H9 (cell line): ENCODE measurements around the gene POLR2A. TPM values are rescaled to one million over a fixed set of nuclear protein-coding genes. Genes with fewer than 3 reads are reported as not detected.
A peak's percentile ranks its signal among the peaks of the same experiment; 100 is the strongest.

Source experiments
- DNase-seq: peaks from one replicate; pipeline ENCODE4 v3.0.0-alpha.2; 2017
- H2AFZ ChIP-seq: one replicate; pipeline ENCODE4 v1.6.1; 2013; ENCODE audit warnings: mild to moderate bottlenecking, low read length, control low read depth, moderate library complexity
- H2AK5ac ChIP-seq: 2 replicates; pipeline ENCODE4 v1.6.1; 2013; ENCODE audit warnings: low read length, control low read depth, mixed read lengths; ENCODE audit not compliant: insufficient read length
- H2BK120ac ChIP-seq: one replicate; pipeline ENCODE4 v1.6.1; 2013; ENCODE audit warnings: low read depth, mild to moderate bottlenecking, low read length, control low read depth, inconsistent platforms; ENCODE audit not compliant: poor library complexity, severe bottlenecking
- H2BK12ac ChIP-seq: 2 replicates; pipeline ENCODE4 v1.6.1; 2013; ENCODE audit warnings: low read length, control low read depth, mixed read lengths, low read depth; ENCODE audit not compliant: insufficient read length
- H2BK15ac ChIP-seq: 2 replicates; pipeline ENCODE4 v1.6.1; 2013; ENCODE audit warnings: low read depth, low read length, control low read depth
- H2BK20ac ChIP-seq: one replicate; pipeline ENCODE4 v1.6.1; 2013; ENCODE audit warnings: low read depth, mild to moderate bottlenecking, low read length, control low read depth, inconsistent platforms; ENCODE audit not compliant: poor library complexity, severe bottlenecking
- H2BK5ac ChIP-seq: 2 replicates; pipeline ENCODE4 v1.6.1; 2013; ENCODE audit warnings: low read length, control low read depth, mixed read lengths; ENCODE audit not compliant: insufficient read length
- H3K14ac ChIP-seq: 2 replicates; pipeline ENCODE4 v1.6.1; 2013; ENCODE audit warnings: low read length, control low read depth; ENCODE audit not compliant: insufficient read depth
- H3K18ac ChIP-seq: 2 replicates; pipeline ENCODE4 v1.6.1; 2013; ENCODE audit warnings: low read depth, mild to moderate bottlenecking, mixed read lengths, low read length, control low read depth; ENCODE audit not compliant: insufficient read length
- H3K23ac ChIP-seq: 2 replicates; pipeline ENCODE4 v1.6.1; 2013; ENCODE audit warnings: low read length, control low read depth, mixed read lengths, low read depth; ENCODE audit not compliant: insufficient read length
- H3K23me2 ChIP-seq: 2 replicates; pipeline ENCODE4 v1.6.1; 2013; ENCODE audit warnings: low read depth, mild to moderate bottlenecking, mixed read lengths, low read length, control low read depth; ENCODE audit not compliant: insufficient read length, poor library complexity, severe bottlenecking
- H3K27ac ChIP-seq: 2 replicates; pipeline ENCODE4 v1.5.1; 2013; ENCODE audit warnings: low read length, control low read depth, mixed read lengths, low read depth; ENCODE audit not compliant: insufficient read length
- H3K27me3 ChIP-seq: 2 replicates; pipeline ENCODE4 v1.6.1; 2013; ENCODE audit warnings: low read length, control low read depth, inconsistent platforms; ENCODE audit not compliant: insufficient read depth
- H3K4ac ChIP-seq: 2 replicates; pipeline ENCODE4 v1.6.1; 2013; ENCODE audit warnings: low read depth, mild to moderate bottlenecking, control low read depth, inconsistent platforms, low read length, moderate library complexity
- H3K4me1 ChIP-seq: 2 replicates; pipeline ENCODE4 v1.6.1; 2013; ENCODE audit warnings: low read length, control low read depth, inconsistent platforms; ENCODE audit not compliant: insufficient read depth
- H3K4me2 ChIP-seq: 2 replicates; pipeline ENCODE4 v1.6.1; 2013; ENCODE audit warnings: low read length, control low read depth, mixed read lengths; ENCODE audit not compliant: insufficient read length, insufficient read depth
- H3K56ac ChIP-seq: 2 replicates; pipeline ENCODE4 v1.6.1; 2013; ENCODE audit warnings: low read depth, mild to moderate bottlenecking, mixed read lengths, low read length, control low read depth; ENCODE audit not compliant: insufficient read length
- H3K79me1 ChIP-seq: 2 replicates; pipeline ENCODE4 v1.6.1; 2013; ENCODE audit warnings: low read depth, mild to moderate bottlenecking, moderate library complexity, low read length, control low read depth, inconsistent platforms; ENCODE audit not compliant: insufficient read depth, poor library complexity, severe bottlenecking
- H3K79me2 ChIP-seq: 2 replicates; pipeline ENCODE4 v1.6.1; 2013; ENCODE audit warnings: low read length, control low read depth, inconsistent platforms; ENCODE audit not compliant: insufficient read depth
- H3K9ac ChIP-seq: 2 replicates; pipeline ENCODE4 v1.6.1; 2013; ENCODE audit warnings: low read length, control low read depth, mixed read lengths; ENCODE audit not compliant: insufficient read length; ENCODE audit errors: extremely low read depth
- H3K9me3 ChIP-seq: one replicate; pipeline ENCODE4 v1.6.1; 2013; ENCODE audit warnings: low read depth, low read length, inconsistent platforms; ENCODE audit not compliant: control insufficient read depth
- H3T11ph ChIP-seq: one replicate; pipeline ENCODE4 v1.6.1; 2013; ENCODE audit warnings: mild to moderate bottlenecking, low read length, control low read depth, inconsistent platforms
- H4K20me1 ChIP-seq: one replicate; pipeline ENCODE4 v1.6.1; 2013; ENCODE audit not compliant: control insufficient read depth, insufficient read length, insufficient read depth
- H4K5ac ChIP-seq: 2 replicates; pipeline ENCODE4 v1.6.1; 2013; ENCODE audit warnings: low read depth, mild to moderate bottlenecking, mixed read lengths, low read length, control low read depth; ENCODE audit not compliant: insufficient read length
- H4K8ac ChIP-seq: replicated peaks from 2 replicates; pipeline ENCODE4 v1.6.1; 2013; ENCODE audit warnings: low read length, control low read depth, mixed read lengths, low read depth; ENCODE audit not compliant: insufficient read length
- H4K91ac ChIP-seq: 2 replicates; pipeline ENCODE4 v1.6.1; 2013; ENCODE audit warnings: low read depth, mild to moderate bottlenecking, moderate library complexity, mixed read lengths, low read length, control low read depth; ENCODE audit not compliant: insufficient read length
- H3K27ac Mint-ChIP-seq, 3 experiments: 2 replicates in 2 of 3; 3 replicates in 1 of 3; pipeline ENCODE4 v1.8.0; 2020 to 2021; ENCODE audit warnings: mixed read lengths in 3 of 3, mild to moderate bottlenecking in 1 of 3, moderate library complexity in 1 of 3
- H3K27me3 Mint-ChIP-seq: 2 replicates; pipeline ENCODE4 v1.8.0; 2021; ENCODE audit warnings: low read depth, mild to moderate bottlenecking, moderate library complexity, mixed read lengths
- H3K36me3 Mint-ChIP-seq, 3 experiments: 2 replicates in 2 of 3; 3 replicates in 1 of 3; pipeline ENCODE4 v1.8.0; 2020 to 2021; ENCODE audit warnings: low read depth in 3 of 3, mixed read lengths in 3 of 3; ENCODE audit not compliant: insufficient read depth in 1 of 3
- H3K4me1 Mint-ChIP-seq, 2 experiments: 2 replicates each; pipeline ENCODE4 v1.8.0; 2020; ENCODE audit warnings: mixed read lengths in 2 of 2
- H3K4me3 Mint-ChIP-seq, 2 experiments: 2 replicates in 1 of 2; 3 replicates in 1 of 2; pipeline ENCODE4 v1.8.0; 2020 to 2021; ENCODE audit warnings: mild to moderate bottlenecking in 2 of 2, mixed read lengths in 2 of 2, moderate library complexity in 1 of 2
- H3K9me3 Mint-ChIP-seq, 2 experiments: 2 replicates in 1 of 2; 3 replicates in 1 of 2; pipeline ENCODE4 v1.8.0; 2020; ENCODE audit warnings: mild to moderate bottlenecking in 2 of 2, mixed read lengths in 2 of 2, moderate library complexity in 1 of 2
- WGBS: extraction: QIAGEN DNeasy Blood & Tissue Kit; methylation state at CpG from one replicate; pipeline ENCODE4 v1.1.7; 2013; ENCODE audit warnings: missing lambda C conversion rate, low lambda C conversion rate, mixed read lengths; ENCODE audit not compliant: insufficient read length; ENCODE audit errors: extremely low coverage; 5-methylcytosine and 5-hydroxymethylcytosine counted together
- total RNA-seq: library from RNA; stranded (reverse); gene quantifications from 2 replicates; pipeline ENCODE4 v1.2.1, GENCODE V29; 2021
- TF ChIP-seq, protein P1 (sequence below): fragments of 200-600 bp; sonication (generic); conservative IDR thresholded peaks from 3 replicates; pipeline ENCODE4 v1.8.0; 2021; ENCODE audit warnings: antibody characterized with exemption, mild to moderate bottlenecking

POLR2A gene
- total RNA-seq, 1 experiment from 2014 or later = 153 TPM

DNA sequence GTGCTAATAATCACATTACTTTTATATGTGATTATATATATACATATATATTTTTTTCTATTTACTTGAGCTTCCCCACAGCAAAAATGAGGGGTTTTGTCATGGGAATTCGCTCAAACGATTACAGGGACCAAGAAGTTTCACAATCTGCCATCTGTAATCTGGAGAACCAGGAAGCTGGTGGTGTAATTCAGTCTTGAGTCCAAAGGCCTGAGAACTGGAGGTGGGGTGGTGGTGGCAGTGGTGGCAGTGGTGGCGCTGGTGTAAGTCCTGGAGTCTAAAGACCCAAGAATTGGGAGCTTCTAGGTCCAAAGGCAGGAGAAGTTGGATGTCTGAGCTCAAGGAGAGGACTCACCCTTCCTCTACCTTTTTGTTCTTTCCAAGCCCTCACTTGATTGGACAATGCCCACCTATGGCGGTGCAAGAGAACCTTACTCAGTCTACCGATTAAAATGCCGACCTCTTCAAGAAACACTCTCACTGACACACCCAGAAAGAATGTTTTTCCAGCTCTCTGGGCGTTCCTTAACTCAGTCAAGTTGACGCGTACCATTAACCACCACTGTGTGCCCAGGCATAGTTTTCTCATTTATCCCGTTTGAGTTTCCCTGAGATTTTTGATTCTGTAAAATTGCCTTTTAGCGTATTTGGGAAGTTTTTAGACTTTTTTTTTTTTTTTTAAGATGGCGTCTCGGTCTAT is 31.9 kb downstream of the POLR2A start:
- Histone ChIP-seq H3K9me3 (no peaks in the 10 kb centered on the region), H3K27ac (no peak overlapping the region), H4K8ac (no peak overlapping the region), H3K23ac (no peak overlapping the region), H2BK20ac (no peak overlapping the region), H3K18ac (no peak overlapping the region), H2AFZ (no peak overlapping the region), H3K79me2 (no peaks in the 10 kb centered on the region), H4K5ac (no peak overlapping the region), H2BK12ac (no peak overlapping the region), H4K20me1 (no peaks in the 10 kb centered on the region), H2BK120ac (no peak overlapping the region), H3K56ac (no peak overlapping the region), H3K4me1 (no peaks in the 10 kb centered on the region), H2AK5ac (no peak overlapping the region), H3K9ac (no peak overlapping the region), H3K4ac (no peak overlapping the region), H3K79me1 (no peaks in the 10 kb centered on the region), H3K23me2 (no peaks in the 10 kb centered on the region), H3K4me2 (no peak overlapping the region), H2BK15ac (no peak overlapping the region), H4K91ac (no peak overlapping the region), H3T11ph (no peak overlapping the region), H2BK5ac (no peak overlapping the region), H3K14ac (no peak overlapping the region), H3K27me3 (no peaks in the 10 kb centered on the region)
- peaks cover 20 to 41% (median 33%) of the 10 kb centered on the region in 3 experiments for H3K36me3 Mint-ChIP-seq
- H3K4me3 Mint-ChIP-seq = no peak overlapping the region
- H3K9me3 Mint-ChIP-seq = no peaks in the 10 kb centered on the region
- no peaks in the 10 kb centered on the region for H3K27me3 Mint-ChIP-seq
- DNase-seq = no peak
- TF ChIP-seq, protein P1, sequence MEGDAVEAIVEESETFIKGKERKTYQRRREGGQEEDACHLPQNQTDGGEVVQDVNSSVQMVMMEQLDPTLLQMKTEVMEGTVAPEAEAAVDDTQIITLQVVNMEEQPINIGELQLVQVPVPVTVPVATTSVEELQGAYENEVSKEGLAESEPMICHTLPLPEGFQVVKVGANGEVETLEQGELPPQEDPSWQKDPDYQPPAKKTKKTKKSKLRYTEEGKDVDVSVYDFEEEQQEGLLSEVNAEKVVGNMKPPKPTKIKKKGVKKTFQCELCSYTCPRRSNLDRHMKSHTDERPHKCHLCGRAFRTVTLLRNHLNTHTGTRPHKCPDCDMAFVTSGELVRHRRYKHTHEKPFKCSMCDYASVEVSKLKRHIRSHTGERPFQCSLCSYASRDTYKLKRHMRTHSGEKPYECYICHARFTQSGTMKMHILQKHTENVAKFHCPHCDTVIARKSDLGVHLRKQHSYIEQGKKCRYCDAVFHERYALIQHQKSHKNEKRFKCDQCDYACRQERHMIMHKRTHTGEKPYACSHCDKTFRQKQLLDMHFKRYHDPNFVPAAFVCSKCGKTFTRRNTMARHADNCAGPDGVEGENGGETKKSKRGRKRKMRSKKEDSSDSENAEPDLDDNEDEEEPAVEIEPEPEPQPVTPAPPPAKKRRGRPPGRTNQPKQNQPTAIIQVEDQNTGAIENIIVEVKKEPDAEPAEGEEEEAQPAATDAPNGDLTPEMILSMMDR = no peak
- 0 out of 7 replicates have a peak overlapping the region, but pooled peaks of 1 of the 3 experiments have one; percentile 11 for H3K27ac Mint-ChIP-seq
- H3K4me1 Mint-ChIP-seq = no peaks in the 10 kb centered on the region
- WGBS = no CpG with 5 or more reads among the region's 13 CpGs
